Endothelial cell of umbilical vein (primary cell): ENCODE results near the gene EREG. TPM values are rescaled to one million over a fixed set of nuclear protein-coding genes. Genes with fewer than 3 reads are reported as not detected.

Experiments
- BruUV-seq: library from RNA; stranded (reverse); fragments of 400-500 nt; replicated peaks from 2 replicates; lab custom pipeline; 2021; lab: Mats Ljungman, UMichigan
- CTCF ChIA-PET: fragments of 300-600, 350-600 bp; sonication (Branson Sonifier 250); formaldehyde crosslinking; loops from one replicate; lab custom pipeline; 2021; ENCODE audit warnings: antibody characterized with exemption, inconsistent platforms; lab: Charles Lee
- POLR2A ChIA-PET: fragments of 300-600, 350-600 bp; sonication (Branson Sonifier 250); formaldehyde crosslinking; loops from one replicate; lab custom pipeline; 2021; ENCODE audit warnings: antibody characterized with exemption, inconsistent platforms; lab: Charles Lee
- DNase-seq: peaks from one replicate; pipeline ENCODE4 v3.0.0-alpha.2; 2011; ENCODE audit warnings: low read depth, low spot score
- FAIRE-seq: peaks from 2 replicates; lab custom pipeline; 2011; peaks lifted over from hg19 to GRCh38; lab: Jason Lieb, UNC
- H2AFZ ChIP-seq: 2 replicates; pipeline ENCODE4 v1.6.0; 2012; ENCODE audit warnings: low read depth, low read length, control low read depth, inconsistent platforms
- H3K27ac ChIP-seq: 2 replicates; pipeline ENCODE4 v1.5.1; 2011; ENCODE audit warnings: low read depth, mild to moderate bottlenecking, control low read depth, low read length, moderate library complexity; ENCODE audit not compliant: insufficient read depth
- H3K27me3 ChIP-seq, 2 experiments: 2 replicates each; pipeline versions ENCODE4 v1.6.0 to v1.6.1; 2011; ENCODE audit warnings: low read length in 2 of 2, mixed read lengths in 1 of 2; ENCODE audit not compliant: control insufficient read depth in 2 of 2, insufficient read depth in 2 of 2
- H3K36me3 ChIP-seq, 2 experiments: 2 replicates in 1 of 2; 3 replicates in 1 of 2; pipeline ENCODE4 v1.5.1; 2011; ENCODE audit warnings: low read length in 2 of 2, mild to moderate bottlenecking in 1 of 2, moderate library complexity in 1 of 2; ENCODE audit not compliant: control insufficient read depth in 2 of 2, insufficient read depth in 2 of 2; ENCODE audit errors: extremely low read depth in 1 of 2
- H3K4me1 ChIP-seq: 3 replicates; pipeline ENCODE4 v1.5.1; 2011; ENCODE audit warnings: mild to moderate bottlenecking, low read length; ENCODE audit not compliant: control insufficient read depth, insufficient read depth; ENCODE audit errors: extremely low read depth
- H3K4me2 ChIP-seq: 2 replicates; pipeline ENCODE4 v1.6.1; 2011; ENCODE audit warnings: low read length, control low read depth, mixed read lengths; ENCODE audit not compliant: insufficient read depth
- H3K4me3 ChIP-seq, 3 experiments: fragments of 200-600 bp in 1 of 3; sonication (generic), shearing (Covaris generic) in 1 of 3; replicated peaks in 1 of 3; 2 replicates each; pipeline ENCODE4 v1.5.1; 2011 to 2016; ENCODE audit warnings: control low read depth in 3 of 3, low read length in 3 of 3, mild to moderate bottlenecking in 2 of 3, inconsistent platforms in 1 of 3, low read depth in 1 of 3, moderate library complexity in 1 of 3; ENCODE audit not compliant: insufficient read depth in 1 of 3
- H3K79me2 ChIP-seq: 2 replicates; pipeline ENCODE4 v1.6.0; 2012; ENCODE audit warnings: low read length, inconsistent platforms; ENCODE audit not compliant: control insufficient read depth, insufficient read depth
- H3K9ac ChIP-seq: replicated peaks from 2 replicates; pipeline ENCODE3; 2011; ENCODE audit warnings: low read length, control low read depth; ENCODE audit not compliant: insufficient read depth; ENCODE audit errors: extremely low read depth
- H3K9me1 ChIP-seq: replicated peaks from 3 replicates; pipeline ENCODE4 v1.6.0; 2011; ENCODE audit warnings: mild to moderate bottlenecking, low read length; ENCODE audit not compliant: control insufficient read depth, insufficient read depth; ENCODE audit errors: extremely low read depth
- H3K9me3 ChIP-seq: replicated peaks from 2 replicates; pipeline ENCODE4 v1.5.1; 2012; ENCODE audit warnings: low read length, inconsistent platforms; ENCODE audit not compliant: control insufficient read depth, insufficient read depth
- H4K20me1 ChIP-seq: replicated peaks from 2 replicates; pipeline ENCODE3; 2011; ENCODE audit warnings: mild to moderate bottlenecking, low read length; ENCODE audit not compliant: control insufficient read depth, insufficient read depth; ENCODE audit errors: extremely low read depth
- CTCF ChIP-seq, 2 donors: IDR thresholded peaks; 1 replicate in 1 of 2; 2 replicates in 1 of 2; pipeline ENCODE4 v1.5.1; 2011; ENCODE audit warnings: low read length in 2 of 2, mild to moderate bottlenecking in 2 of 2, moderate library complexity in 2 of 2, control low read depth in 1 of 2, inconsistent platforms in 1 of 2, low read depth in 1 of 2; ENCODE audit not compliant: insufficient read depth in 1 of 2; ENCODE audit errors: extremely low read depth in 1 of 2
- EZH2 ChIP-seq: IDR thresholded peaks from 2 replicates; pipeline ENCODE4 v1.6.1; 2012; ENCODE audit warnings: borderline replicate concordance, low read depth, mild to moderate bottlenecking, moderate library complexity, low read length, inconsistent platforms; ENCODE audit not compliant: severe bottlenecking
- FOS ChIP-seq: IDR thresholded peaks from 2 replicates; pipeline ENCODE4 v1.6.1; 2011; ENCODE audit warnings: mild to moderate bottlenecking, low read length, moderate library complexity, borderline replicate concordance; ENCODE audit not compliant: insufficient read depth
- GATA2 ChIP-seq: IDR thresholded peaks from 2 replicates; pipeline ENCODE4 v1.7.0; 2011; ENCODE audit warnings: low read depth, mild to moderate bottlenecking, moderate library complexity, mixed read lengths, low read length; ENCODE audit not compliant: insufficient read length, insufficient read depth
- JUN ChIP-seq: IDR thresholded peaks from 2 replicates; pipeline ENCODE4 v1.6.1; 2011; ENCODE audit warnings: borderline replicate concordance, low read depth; ENCODE audit not compliant: insufficient read length, insufficient read depth
- MYC ChIP-seq: IDR thresholded peaks from one replicate; pipeline ENCODE4 v1.6.1; 2011; ENCODE audit warnings: mild to moderate bottlenecking, low read depth, low read length
- POLR2A ChIP-seq: IDR thresholded peaks from 2 replicates; pipeline ENCODE4 v1.6.1; 2012; ENCODE audit warnings: low read depth, mild to moderate bottlenecking, control low read depth, low read length
- POLR2AphosphoS5 ChIP-seq: IDR thresholded peaks from 2 replicates; pipeline ENCODE4 v1.6.1; 2012; ENCODE audit warnings: low read depth, mild to moderate bottlenecking, control low read depth, low read length, moderate library complexity; ENCODE audit not compliant: insufficient read depth
- dilution Hi-C: fragments of 300-500 bp; cut with MboI; formaldehyde crosslinking; loops from one replicate; pipeline ENCODE4 v1.15.0; 2019; ENCODE audit warnings: low sequenced_read_pairs; ENCODE audit not compliant: extremely low pct_ligation_motif_present
- intact Hi-C: fragments of 100-400 bp; cut with micrococcal nuclease; formaldehyde crosslinking; loops from one replicate; pipeline ENCODE4 v1.10.0; 2022
- polyA plus RNA-seq, 4 experiments: library from polyadenylated mRNA; depleted of rRNA in 3 of 4; stranded (reverse) in 3 of 4; unstranded in 1 of 4; fragments of >200 nt; gene quantifications; 2 replicates each; pipeline versions ENCODE4 v1.2.1 to v1.2.3, GENCODE V29; 2011 to 2012; ENCODE audit warnings: missing spikeins in 1 of 4
- total RNA-seq: library from RNA; stranded (reverse); gene quantifications from 2 replicates; pipeline ENCODE4 v1.2.3, GENCODE V29; 2021
- TF ChIP-seq, protein P1 (sequence below): IDR thresholded peaks from 2 replicates; pipeline ENCODE4 v1.6.1; 2011; ENCODE audit not compliant: insufficient read depth, insufficient read length

EREG gene
- total and polyA plus RNA-seq, 2 donors (not counting 3 experiments of a cell fraction or from before 2014, with no cell fraction given): not detected

GRCh38 chr4:74367656-74368290 lies 2.8 kb downstream of the EREG start:
- no TSS peak for BruUV-seq
- TF ChIP-seq POLR2AphosphoS5 (no peak), FOS (no peak), GATA2 (no peak), EZH2 (no peak), JUN (no peak), MYC (no peak), POLR2A (no peak), CTCF (IDR thresholded peaks at IDR 0.05; ENCODE audit: extremely low read depth in 1 of 2, insufficient read depth in 1 of 2, low read depth in 1 of 2, low read length in 2 of 2) (no peak)
- TF ChIP-seq, protein P1, sequence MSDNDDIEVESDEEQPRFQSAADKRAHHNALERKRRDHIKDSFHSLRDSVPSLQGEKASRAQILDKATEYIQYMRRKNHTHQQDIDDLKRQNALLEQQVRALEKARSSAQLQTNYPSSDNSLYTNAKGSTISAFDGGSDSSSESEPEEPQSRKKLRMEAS: no peak
- Histone ChIP-seq H3K9me3 (no peaks in the 10 kb centered on the region), H3K36me3 (no peaks in the 10 kb centered on the region), H3K4me3 (no peak overlapping the region), H3K4me1 (no peaks in the 10 kb centered on the region), H3K4me2 (no peak overlapping the region), H3K27ac (no peak overlapping the region), H3K79me2 (no peaks in the 10 kb centered on the region), H4K20me1 (no peaks in the 10 kb centered on the region), H3K9ac (no peak overlapping the region), H2AFZ (no peak overlapping the region), H3K27me3 (no peaks in the 10 kb centered on the region), H3K9me1 (no peaks in the 10 kb centered on the region)
- DNase-seq (no peak), FAIRE-seq (no peak)
- POLR2A ChIA-PET: no interaction called here
- intact Hi-C loops (no loop called here), dilution Hi-C loops (no loop called here)
- CTCF ChIA-PET: no interaction called here
